NB4 (cell line): Measurements from ENCODE around the gene LGALS9.
"Not testable (repeated sequence)": the region's sequence is repeated elsewhere in the genome, so short reads cannot be mapped to it uniquely, and the experiment has no call there.

ENCODE experiments used
- CTCF ChIP-seq: IDR thresholded peaks from one replicate; pipeline ENCODE4 v1.5.1; 2012; ENCODE audit warnings: low read depth, low read length
- MAX ChIP-seq: IDR thresholded peaks from 2 replicates; pipeline ENCODE4 v1.6.1; 2011; ENCODE audit warnings: low read depth, low read length
- POLR2A ChIP-seq: IDR thresholded peaks from 2 replicates; pipeline ENCODE4 v1.6.1; 2011; ENCODE audit warnings: mild to moderate bottlenecking; ENCODE audit not compliant: insufficient read length; ENCODE audit errors: extremely low read depth

GRCh38 chr17:27686322-27686721 lies 55.3 kb downstream of the LGALS9 start:
- not testable (repeated sequence) for TF ChIP-seq CTCF, POLR2A, MAX
